Osteoblast (primary cell): ENCODE results near the gene ABAT. TPM values are rescaled to one million over a fixed set of nuclear protein-coding genes. Genes with fewer than 3 reads are reported as not detected.

ENCODE experiments used
- DNase-seq: peaks from one replicate; pipeline ENCODE4 v3.0.0; 2011; ENCODE audit warnings: low spot score, mixed read lengths; ENCODE audit not compliant: insufficient read length; ENCODE audit errors: missing footprints
- H2AFZ ChIP-seq: 2 replicates; pipeline ENCODE4 v1.6.0; 2011; ENCODE audit warnings: mild to moderate bottlenecking, low read length
- H3K27ac ChIP-seq: 2 replicates; pipeline ENCODE4 v1.5.1; 2011; ENCODE audit warnings: mild to moderate bottlenecking, low read depth, low read length, moderate library complexity
- H3K27me3 ChIP-seq: 2 replicates; pipeline ENCODE4 v1.6.0; 2012; ENCODE audit warnings: mild to moderate bottlenecking, control low read depth, inconsistent platforms, low read length, moderate library complexity; ENCODE audit not compliant: insufficient read depth
- H3K36me3 ChIP-seq: 2 replicates; pipeline ENCODE4 v1.5.1; 2011; ENCODE audit warnings: mild to moderate bottlenecking, low read length, control low read depth, moderate library complexity; ENCODE audit not compliant: insufficient read depth
- H3K4me1 ChIP-seq: 2 replicates; pipeline ENCODE4 v1.5.1; 2011; ENCODE audit warnings: mild to moderate bottlenecking, low read length, control low read depth, moderate library complexity; ENCODE audit not compliant: insufficient read depth
- H3K4me2 ChIP-seq: 2 replicates; pipeline ENCODE4 v1.6.0; 2011; ENCODE audit warnings: mild to moderate bottlenecking, low read length; ENCODE audit not compliant: insufficient read depth
- H3K4me3 ChIP-seq: fragments of 200-600 bp; sonication (generic); 3 replicates; pipeline ENCODE4 v1.5.1; 2012; ENCODE audit warnings: mild to moderate bottlenecking, low read length, inconsistent platforms; ENCODE audit not compliant: insufficient read depth
- H3K79me2 ChIP-seq: 2 replicates; pipeline ENCODE4 v1.6.0; 2012; ENCODE audit warnings: mild to moderate bottlenecking, low read length, control low read depth, inconsistent platforms; ENCODE audit not compliant: insufficient read depth
- H3K9me3 ChIP-seq: 2 replicates; pipeline ENCODE4 v1.5.1; 2011; ENCODE audit warnings: low read depth, low read length, control low read depth
- H4K20me1 ChIP-seq: 2 replicates; pipeline ENCODE4 v1.6.0; 2012; ENCODE audit warnings: mild to moderate bottlenecking, low read length, control low read depth; ENCODE audit not compliant: insufficient read depth
- total RNA-seq: library from RNA; depleted of rRNA; stranded (reverse); fragments of >200 nt; gene quantifications from 2 replicates; pipeline ENCODE4 v1.2.3, GENCODE V29; 2012
- TF ChIP-seq, protein P1 (sequence below): IDR thresholded peaks from 2 replicates; pipeline ENCODE4 v1.5.1; 2011; ENCODE audit warnings: mild to moderate bottlenecking, low read depth, low read length, moderate library complexity; ENCODE audit errors: extremely low read depth

ABAT gene
- total RNA-seq, 1 donor, result 6.5 TPM

DNA sequence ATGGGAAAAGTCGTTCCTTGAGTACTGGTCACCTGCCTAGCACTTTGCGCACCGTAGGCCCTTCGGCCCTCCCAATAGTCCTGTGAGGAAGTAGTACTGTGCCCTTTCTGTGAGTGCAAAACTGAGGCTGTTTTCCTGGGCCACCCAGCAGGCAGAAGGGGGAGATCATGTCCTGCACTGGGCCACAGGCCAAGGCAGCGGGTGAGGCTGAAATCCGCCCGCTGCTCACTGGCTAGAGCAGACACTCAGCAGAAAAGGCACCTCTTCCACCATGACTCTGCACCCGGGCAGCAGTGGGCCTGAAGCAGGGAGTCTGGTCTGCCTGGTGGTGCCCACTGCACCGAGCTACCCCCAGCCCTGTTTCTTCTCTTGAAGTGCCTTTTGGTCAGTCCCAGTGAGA lies 32.7 kb upstream of the ABAT start:
- Histone ChIP-seq H3K36me3 (peaks cover 71% of the 10 kb centered on the region), H3K9me3 (no peaks in the 10 kb centered on the region), H3K27ac (no peak overlapping the region), H3K4me3 (no peak overlapping the region), H2AFZ (no peak overlapping the region), H3K27me3 (no peaks in the 10 kb centered on the region), H3K79me2 (no peaks in the 10 kb centered on the region), H3K4me2 (no peak overlapping the region), H3K4me1 (no peaks in the 10 kb centered on the region), H4K20me1 (peaks cover 3% of the 10 kb centered on the region)
- TF ChIP-seq, protein P1, sequence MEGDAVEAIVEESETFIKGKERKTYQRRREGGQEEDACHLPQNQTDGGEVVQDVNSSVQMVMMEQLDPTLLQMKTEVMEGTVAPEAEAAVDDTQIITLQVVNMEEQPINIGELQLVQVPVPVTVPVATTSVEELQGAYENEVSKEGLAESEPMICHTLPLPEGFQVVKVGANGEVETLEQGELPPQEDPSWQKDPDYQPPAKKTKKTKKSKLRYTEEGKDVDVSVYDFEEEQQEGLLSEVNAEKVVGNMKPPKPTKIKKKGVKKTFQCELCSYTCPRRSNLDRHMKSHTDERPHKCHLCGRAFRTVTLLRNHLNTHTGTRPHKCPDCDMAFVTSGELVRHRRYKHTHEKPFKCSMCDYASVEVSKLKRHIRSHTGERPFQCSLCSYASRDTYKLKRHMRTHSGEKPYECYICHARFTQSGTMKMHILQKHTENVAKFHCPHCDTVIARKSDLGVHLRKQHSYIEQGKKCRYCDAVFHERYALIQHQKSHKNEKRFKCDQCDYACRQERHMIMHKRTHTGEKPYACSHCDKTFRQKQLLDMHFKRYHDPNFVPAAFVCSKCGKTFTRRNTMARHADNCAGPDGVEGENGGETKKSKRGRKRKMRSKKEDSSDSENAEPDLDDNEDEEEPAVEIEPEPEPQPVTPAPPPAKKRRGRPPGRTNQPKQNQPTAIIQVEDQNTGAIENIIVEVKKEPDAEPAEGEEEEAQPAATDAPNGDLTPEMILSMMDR, result no peak
- no peak for DNase-seq

DNA sequence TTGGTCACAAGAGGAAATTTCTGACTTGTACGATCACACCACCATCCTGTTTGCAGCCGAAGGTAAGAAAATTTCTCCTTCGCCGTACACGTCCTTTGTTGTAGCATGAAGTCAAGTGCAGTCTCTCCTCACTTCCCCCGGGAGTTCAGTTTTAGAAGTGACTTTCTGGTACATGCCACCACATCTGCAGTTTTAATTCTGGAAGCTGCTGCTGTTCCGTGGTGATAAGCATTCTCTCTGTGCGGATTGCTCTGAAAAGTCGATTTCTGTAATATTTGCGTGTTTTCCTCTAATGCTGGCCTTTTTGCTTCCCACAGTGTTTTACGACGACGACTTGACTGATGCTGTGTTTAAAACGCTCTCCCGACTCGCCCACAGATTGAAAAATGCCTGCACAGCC lies 32.3 kb upstream of the ABAT start:
- no peak overlapping the region for H3K27ac ChIP-seq
- H3K4me3 ChIP-seq, result no peak overlapping the region
- no peaks in the 10 kb centered on the region for H3K27me3 ChIP-seq
- TF ChIP-seq, protein P1, result no peak
- H3K36me3 ChIP-seq, result peaks cover 71% of the 10 kb centered on the region
- DNase-seq, result no peak
- no peaks in the 10 kb centered on the region for H3K9me3 ChIP-seq
- no peak overlapping the region for H2AFZ ChIP-seq
- no peak overlapping the region for H3K4me2 ChIP-seq
- H4K20me1 ChIP-seq, result peaks cover 3% of the 10 kb centered on the region
- H3K79me2 ChIP-seq, result no peaks in the 10 kb centered on the region
- no peaks in the 10 kb centered on the region for H3K4me1 ChIP-seq

DNA sequence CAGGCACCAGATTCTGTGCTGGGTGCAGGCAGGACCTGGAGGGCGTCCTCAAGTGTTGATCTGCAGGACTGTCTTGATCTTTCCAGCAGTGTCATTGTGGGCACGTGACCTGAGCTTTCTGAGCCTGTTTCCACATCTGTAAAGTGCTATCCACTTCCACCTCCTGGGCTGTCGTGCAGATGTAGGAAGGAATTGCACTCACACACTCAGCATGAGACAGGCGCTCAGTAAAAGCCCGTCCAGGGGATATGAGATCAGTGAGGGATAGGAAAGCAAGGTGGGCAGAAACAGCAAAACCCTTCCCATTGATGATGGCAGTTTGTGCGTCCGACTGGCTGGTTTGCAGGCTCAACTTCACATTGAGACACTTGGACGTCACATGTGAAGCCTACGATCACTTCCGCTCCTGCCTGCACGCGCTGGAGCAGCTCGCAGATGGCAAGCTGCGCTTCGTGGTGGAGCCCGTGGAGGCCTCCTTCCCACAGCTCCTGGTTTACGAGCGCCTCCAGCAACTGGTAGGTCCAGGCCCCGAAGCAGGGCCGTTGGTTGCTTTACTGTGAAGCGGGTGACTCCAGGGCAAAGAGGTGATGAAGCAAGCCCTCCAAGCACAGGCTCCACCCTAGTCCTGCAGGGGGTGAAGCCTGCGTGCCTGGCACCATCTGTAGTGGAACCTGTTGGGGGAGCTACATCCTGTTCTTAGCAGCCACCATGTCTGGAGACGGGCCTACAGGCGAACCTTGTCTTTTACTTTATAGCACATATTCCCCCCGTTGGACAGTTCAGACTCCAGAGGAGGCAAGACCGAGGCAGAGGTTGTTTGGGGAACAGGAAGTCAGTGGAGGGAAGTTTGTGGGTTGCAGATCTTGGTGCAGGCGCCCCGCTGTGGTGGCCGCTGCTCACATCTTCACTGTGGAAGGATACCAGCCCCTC lies 29.9 kb upstream of the ABAT start:
- Histone ChIP-seq H3K4me2 (no peak overlapping the region), H2AFZ (no peak overlapping the region), H3K27ac (no peak overlapping the region), H3K36me3 (peaks cover 65% of the 10 kb centered on the region), H3K79me2 (no peaks in the 10 kb centered on the region), H3K9me3 (no peaks in the 10 kb centered on the region), H3K27me3 (no peaks in the 10 kb centered on the region), H4K20me1 (no peaks in the 10 kb centered on the region), H3K4me3 (no peak overlapping the region), H3K4me1 (no peaks in the 10 kb centered on the region)
- no peak for DNase-seq
- TF ChIP-seq, protein P1, result no peak

DNA sequence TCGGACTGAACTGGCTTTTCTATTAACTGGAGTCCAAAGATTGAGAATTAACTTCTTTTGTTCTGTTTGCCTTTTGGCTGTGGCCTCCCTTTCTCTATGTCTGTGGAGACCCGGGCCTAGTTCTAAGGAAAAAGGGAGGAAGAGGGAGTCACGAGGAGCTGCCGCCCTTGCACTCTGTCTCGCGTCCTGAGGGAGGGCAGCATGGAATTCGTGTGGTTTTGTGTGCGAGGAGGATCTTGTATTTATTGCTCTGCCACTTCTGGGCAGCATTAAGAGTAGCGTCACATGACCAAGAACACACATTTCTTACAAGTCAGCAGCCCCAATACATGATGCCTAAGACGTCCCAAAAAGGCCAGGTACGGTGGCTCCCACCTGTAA lies 29.3 kb upstream of the ABAT start:
- Histone ChIP-seq H2AFZ (no peak overlapping the region), H3K27ac (no peak overlapping the region), H3K4me2 (no peak overlapping the region), H4K20me1 (no peaks in the 10 kb centered on the region), H3K4me3 (no peak overlapping the region), H3K4me1 (no peaks in the 10 kb centered on the region), H3K27me3 (no peaks in the 10 kb centered on the region), H3K36me3 (peaks cover 59% of the 10 kb centered on the region), H3K9me3 (no peaks in the 10 kb centered on the region), H3K79me2 (no peaks in the 10 kb centered on the region)
- TF ChIP-seq, protein P1, result no peak
- no peak for DNase-seq
